Lower leg skin (tissue), 3 donors: Measurements from ENCODE around the gene PCDHB12.
"Not testable (repeated sequence)": the region's sequence is repeated elsewhere in the genome, so short reads cannot be mapped to it uniquely, and the experiment has no call there.

ENCODE experiments used
- POLR2A ChIP-seq, 2 donors: fragments of 450-650 bp; IDR thresholded peaks; one replicate each; pipeline ENCODE4 v1.6.1; 2016 to 2017; ENCODE audit warnings: antibody characterized with exemption in 2 of 2, mild to moderate bottlenecking in 1 of 2, moderate library complexity in 1 of 2
- TF ChIP-seq, protein P1 (sequence below), 3 donors: fragments of 450-650 bp; IDR thresholded peaks; one replicate each; pipeline ENCODE4 v1.5.1; 2016; ENCODE audit warnings: antibody characterized with exemption in 3 of 3, mild to moderate bottlenecking in 3 of 3, moderate library complexity in 2 of 3

DNA sequence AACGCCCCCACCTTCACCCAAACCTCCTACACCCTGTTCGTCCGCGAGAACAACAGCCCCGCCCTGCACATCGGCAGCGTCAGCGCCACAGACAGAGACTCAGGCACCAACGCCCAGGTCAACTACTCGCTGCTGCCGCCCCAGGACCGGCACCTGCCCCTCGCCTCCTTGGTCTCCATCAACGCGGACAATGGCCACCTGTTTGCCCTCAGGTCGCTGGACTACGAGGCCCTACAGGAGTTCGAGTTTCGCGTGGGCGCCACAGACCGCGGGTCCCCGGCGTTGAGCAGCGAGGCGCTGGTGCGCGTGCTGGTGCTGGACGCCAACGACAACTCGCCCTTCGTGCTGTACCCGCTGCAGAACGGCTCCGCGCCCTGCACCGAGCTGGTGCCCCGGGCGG is 16.3 kb downstream of the PCDHB12 start:
- TF ChIP-seq, protein P1, sequence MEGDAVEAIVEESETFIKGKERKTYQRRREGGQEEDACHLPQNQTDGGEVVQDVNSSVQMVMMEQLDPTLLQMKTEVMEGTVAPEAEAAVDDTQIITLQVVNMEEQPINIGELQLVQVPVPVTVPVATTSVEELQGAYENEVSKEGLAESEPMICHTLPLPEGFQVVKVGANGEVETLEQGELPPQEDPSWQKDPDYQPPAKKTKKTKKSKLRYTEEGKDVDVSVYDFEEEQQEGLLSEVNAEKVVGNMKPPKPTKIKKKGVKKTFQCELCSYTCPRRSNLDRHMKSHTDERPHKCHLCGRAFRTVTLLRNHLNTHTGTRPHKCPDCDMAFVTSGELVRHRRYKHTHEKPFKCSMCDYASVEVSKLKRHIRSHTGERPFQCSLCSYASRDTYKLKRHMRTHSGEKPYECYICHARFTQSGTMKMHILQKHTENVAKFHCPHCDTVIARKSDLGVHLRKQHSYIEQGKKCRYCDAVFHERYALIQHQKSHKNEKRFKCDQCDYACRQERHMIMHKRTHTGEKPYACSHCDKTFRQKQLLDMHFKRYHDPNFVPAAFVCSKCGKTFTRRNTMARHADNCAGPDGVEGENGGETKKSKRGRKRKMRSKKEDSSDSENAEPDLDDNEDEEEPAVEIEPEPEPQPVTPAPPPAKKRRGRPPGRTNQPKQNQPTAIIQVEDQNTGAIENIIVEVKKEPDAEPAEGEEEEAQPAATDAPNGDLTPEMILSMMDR (IDR thresholded peaks at IDR 0.05), result not testable (repeated sequence)
- TF ChIP-seq POLR2A (IDR thresholded peaks at IDR 0.05), result not testable (repeated sequence)
